Mesodermal cell (in vitro differentiated cells): ENCODE results near the gene PRADC1.

Source experiments
- H3K27ac ChIP-seq: 2 replicates; pipeline ENCODE4 v1.7.0; 2013; ENCODE audit warnings: mild to moderate bottlenecking, low read depth, low read length, moderate library complexity; ENCODE audit not compliant: severe bottlenecking
- H3K36me3 ChIP-seq: 2 replicates; pipeline ENCODE4 v1.7.1; 2013; ENCODE audit warnings: mild to moderate bottlenecking, low read length, moderate library complexity; ENCODE audit not compliant: control insufficient read depth, insufficient read depth
- H3K4me1 ChIP-seq: one replicate; pipeline ENCODE4 v1.7.1; 2013; ENCODE audit warnings: mild to moderate bottlenecking, low read length; ENCODE audit not compliant: insufficient read depth, control insufficient read depth, poor library complexity, severe bottlenecking
- H3K4me3 ChIP-seq: 2 replicates; pipeline ENCODE4 v1.7.0; 2013; ENCODE audit warnings: low read length, control low read depth, mild to moderate bottlenecking; ENCODE audit not compliant: insufficient read depth, poor library complexity, severe bottlenecking; ENCODE audit errors: extremely low read depth
- H3K9me3 ChIP-seq: 2 replicates; pipeline ENCODE4 v1.7.1; 2013; ENCODE audit warnings: mild to moderate bottlenecking, low read length, moderate library complexity; ENCODE audit not compliant: control insufficient read depth
- WGBS, 2 experiments: methylation state at CpG; one replicate each; pipeline ENCODE4 v1.1.5; 2013; ENCODE audit warnings: missing lambda C conversion rate in 2 of 2; ENCODE audit not compliant: insufficient coverage in 2 of 2; 5-methylcytosine and 5-hydroxymethylcytosine counted together

Gene PRADC1

DNA sequence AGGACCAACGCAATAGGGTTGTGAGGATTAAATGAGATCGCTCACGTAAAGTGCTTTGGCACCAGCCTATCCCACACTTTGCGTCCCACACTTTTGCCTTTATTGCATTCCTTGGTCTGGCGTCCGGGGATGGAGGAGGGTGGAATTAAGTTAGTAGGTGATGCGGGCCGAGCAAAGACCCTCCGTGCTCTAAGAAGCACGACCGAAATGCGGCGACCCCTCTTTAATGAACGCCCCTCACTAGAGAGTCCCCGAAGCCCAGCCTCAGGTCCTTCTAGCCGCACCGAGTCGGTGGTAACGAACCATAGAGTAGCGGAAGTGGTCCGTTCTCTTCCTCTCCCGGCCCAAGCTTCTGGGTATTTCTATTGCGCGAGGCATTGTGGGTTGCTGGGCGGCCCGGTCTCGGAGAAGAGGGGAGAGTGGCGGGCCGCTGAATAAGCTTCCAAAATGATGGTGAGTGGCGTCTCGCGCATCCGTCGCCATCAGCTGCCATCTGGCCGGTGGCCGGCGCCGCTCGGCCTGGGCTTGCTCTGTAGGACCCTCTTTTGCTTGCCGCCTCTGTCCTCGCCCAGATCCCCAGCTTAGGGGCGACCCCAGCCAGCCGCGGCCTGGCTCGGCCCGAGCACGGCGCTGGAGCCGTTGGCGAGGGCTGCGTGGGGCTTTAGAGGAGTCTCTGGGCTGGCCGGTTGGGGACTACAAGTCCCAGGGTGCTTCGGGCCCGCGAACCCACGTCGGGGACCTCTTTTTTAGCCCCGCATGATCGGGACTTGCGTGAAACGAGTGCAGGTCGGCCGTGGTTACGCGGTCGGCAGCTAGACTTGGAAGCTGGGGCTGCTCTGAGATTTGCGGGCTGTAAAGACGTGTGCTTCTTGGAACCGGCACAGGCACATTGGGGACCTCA is 1.1 kb upstream of the PRADC1 start, which contains the start of gene CCT7:
Gene CCT7, plus strand, starts transcription at position 377 of the 901 bp plus-strand sequence. Its CDS starts 71 bp downstream, at position 448.
- H3K4me3 ChIP-seq = peak within 1 kb of the TSS; percentile 95
- H3K36me3 ChIP-seq = peaks cover 42% of the 10 kb centered on the region
- 0% methylated on average over 48 to 51 of the region's 69 CpGs for WGBS, 2 experiments
- no peaks in the 10 kb centered on the region for H3K9me3 ChIP-seq
- H3K27ac ChIP-seq = peak within 1 kb of the TSS; percentile 87
- peaks cover 14% of the 10 kb centered on the region for H3K4me1 ChIP-seq

DNA sequence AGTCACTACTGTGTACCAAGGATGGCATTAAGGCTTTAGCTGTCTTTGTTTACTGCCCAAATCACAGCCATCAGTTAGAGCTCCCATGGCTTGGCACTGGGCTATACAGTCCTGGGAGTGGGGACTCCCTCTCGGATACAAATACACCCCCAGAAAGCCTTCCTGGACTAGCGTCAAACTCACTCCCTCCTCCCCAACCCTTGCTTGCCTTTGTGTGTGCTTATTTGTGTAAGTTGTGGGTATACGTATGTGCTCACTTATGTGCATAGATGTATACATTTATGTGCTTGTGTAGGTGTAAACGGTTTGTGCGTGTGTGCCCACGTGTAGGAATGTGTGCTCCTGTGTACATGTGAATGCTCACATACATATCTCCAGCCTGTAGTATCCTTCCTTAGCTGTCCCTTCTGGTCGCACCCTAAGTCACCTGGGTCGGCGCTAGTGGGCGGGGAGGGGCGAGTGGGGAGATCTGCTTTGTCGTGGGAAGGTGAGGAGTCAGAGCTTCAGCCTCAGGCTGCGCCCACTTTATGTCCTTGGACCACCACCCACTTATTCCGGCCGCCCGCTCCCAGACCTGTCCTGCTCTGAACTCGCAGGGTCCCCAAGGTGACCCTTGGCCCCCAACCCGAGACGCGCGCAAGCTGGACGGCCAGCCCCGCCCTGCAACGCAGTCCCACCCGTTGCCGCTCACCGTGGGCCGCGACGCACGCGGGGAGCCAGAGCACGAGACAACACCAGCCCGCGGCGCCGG is 461 bp downstream of the PRADC1 start:
- WGBS, 2 experiments = 0% methylated on average over 10 to 22 of the region's 37 CpGs

DNA sequence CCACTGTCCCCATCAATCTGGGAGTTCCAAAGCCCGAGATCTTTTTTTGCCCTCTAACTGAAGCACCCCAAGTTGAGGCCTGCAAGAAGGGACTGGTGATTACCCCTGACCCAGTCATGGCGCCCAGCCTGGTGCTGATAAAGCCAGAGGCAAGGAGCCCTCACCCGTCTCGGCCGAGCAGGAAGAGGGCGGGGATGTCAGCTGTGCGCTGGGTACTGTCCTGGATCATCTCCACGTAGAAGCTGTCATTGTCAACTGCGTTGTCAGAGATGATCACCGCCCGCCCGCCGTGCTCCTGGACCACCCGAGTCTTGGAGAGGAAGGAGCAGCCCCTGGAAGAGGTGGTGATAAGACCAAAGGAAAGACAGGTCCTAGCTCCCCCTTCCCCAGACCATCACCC is 4.4 kb downstream of the PRADC1 start:
- 87 to 95% methylated on average over 9 to 12 of the region's 14 CpGs for WGBS, 2 experiments
- peaks cover 51% of the 10 kb centered on the region for H3K36me3 ChIP-seq
- no peak overlapping the region for H3K27ac ChIP-seq
- H3K9me3 ChIP-seq = no peaks in the 10 kb centered on the region
- no peak overlapping the region for H3K4me3 ChIP-seq
- H3K4me1 ChIP-seq = no peaks in the 10 kb centered on the region

More for the DNA sequence above, 461 bp downstream of the PRADC1 start:
- Histone ChIP-seq H3K9me3 (no peaks in the 10 kb centered on the region), H3K4me3 (peak overlapping the region; percentile 95), H3K4me1 (peaks cover 12% of the 10 kb centered on the region), H3K27ac (no peak overlapping the region), H3K36me3 (peaks cover 44% of the 10 kb centered on the region)

GRCh38 chr2:73227086-73227485 is 6.0 kb downstream of the PRADC1 start:
- H3K4me3 ChIP-seq = no peak overlapping the region
- peaks cover 66% of the 10 kb centered on the region for H3K36me3 ChIP-seq
- no peak overlapping the region for H3K27ac ChIP-seq
- H3K4me1 ChIP-seq = no peaks in the 10 kb centered on the region
- no peaks in the 10 kb centered on the region for H3K9me3 ChIP-seq
- 79 to 83% methylated on average over 1 to 3 of the region's 3 CpGs for WGBS, 2 experiments

DNA sequence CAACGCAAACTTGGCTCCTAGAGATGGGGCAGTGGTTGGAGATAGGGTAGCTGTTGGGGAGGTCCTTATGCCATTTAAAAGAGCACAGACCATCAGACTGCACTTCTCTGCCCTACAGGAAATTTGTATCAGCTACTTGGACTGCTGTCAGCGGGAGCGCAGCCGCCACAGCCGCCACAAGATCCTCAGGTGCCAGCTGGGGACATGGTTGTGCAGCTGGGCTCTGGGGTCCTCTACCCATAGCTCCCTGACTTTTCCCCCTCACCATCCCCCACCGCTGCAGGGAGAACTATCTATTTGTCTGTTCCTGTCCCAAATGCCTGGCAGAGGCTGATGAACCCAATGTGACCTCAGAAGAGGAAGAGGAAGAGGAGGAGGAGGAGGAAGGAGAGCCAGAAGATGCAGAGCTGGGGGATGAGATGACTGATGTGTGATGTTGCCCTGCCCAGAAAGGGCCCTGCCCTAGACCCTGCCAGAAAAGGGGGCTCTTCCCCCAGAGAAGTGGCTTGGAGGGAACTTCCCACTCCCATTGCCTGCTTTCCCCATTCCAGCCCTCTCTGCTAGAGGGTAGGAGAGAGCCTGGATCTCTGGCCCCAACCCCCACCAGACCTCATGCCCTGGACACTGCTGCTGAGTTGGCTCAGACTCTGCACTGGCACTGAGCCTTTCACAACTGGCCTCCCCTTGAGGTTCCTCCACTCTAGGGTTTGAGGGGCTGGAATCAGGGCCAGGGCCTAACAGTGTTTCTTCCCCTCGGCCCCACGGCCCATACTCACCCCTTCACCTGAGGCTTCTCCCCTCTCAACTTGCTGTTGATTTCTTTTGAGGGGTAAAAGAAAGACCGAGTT is 7.3 kb downstream of the PRADC1 start:
- no peaks in the 10 kb centered on the region for H3K4me1 ChIP-seq
- peaks cover 80% of the 10 kb centered on the region for H3K36me3 ChIP-seq
- H3K9me3 ChIP-seq = no peaks in the 10 kb centered on the region
- no peak overlapping the region for H3K27ac ChIP-seq
- 97 to 100% methylated on average over 5 of the region's 9 CpGs for WGBS, 2 experiments
- no peak overlapping the region for H3K4me3 ChIP-seq

DNA sequence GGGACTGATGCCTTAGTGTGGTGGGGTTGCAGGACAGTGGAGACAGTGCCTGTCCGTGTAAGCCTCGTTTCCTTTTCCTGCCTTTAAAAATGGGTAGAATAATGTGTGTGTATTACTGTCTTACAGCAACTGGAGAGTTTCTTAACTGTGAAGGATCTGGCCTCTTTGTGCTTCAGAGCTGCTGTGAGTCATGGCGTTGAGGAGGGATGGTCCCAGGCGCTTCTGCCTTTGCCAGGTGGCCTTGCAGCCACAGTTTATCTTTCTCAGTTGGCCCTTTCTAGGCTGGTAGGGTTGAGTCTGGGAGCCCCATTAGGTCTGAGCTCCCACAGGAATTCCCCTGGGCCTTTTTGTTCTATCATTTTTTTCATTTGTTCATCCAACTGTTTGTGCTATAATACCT is 9.2 kb downstream of the PRADC1 start:
- Histone ChIP-seq H3K9me3 (no peaks in the 10 kb centered on the region), H3K27ac (no peak overlapping the region), H3K4me1 (no peaks in the 10 kb centered on the region), H3K4me3 (no peak overlapping the region), H3K36me3 (peaks cover 83% of the 10 kb centered on the region)
- WGBS, 2 experiments = 90 to 92% methylated on average over 4 of the region's 4 CpGs

GRCh38 chr2:73218298-73218697 is 14.7 kb downstream of the PRADC1 start:
- H3K9me3 ChIP-seq = no peaks in the 10 kb centered on the region
- H3K36me3 ChIP-seq = peaks cover 42% of the 10 kb centered on the region
- H3K27ac ChIP-seq = no peak overlapping the region
- no peak overlapping the region for H3K4me3 ChIP-seq
- peaks cover 8% of the 10 kb centered on the region for H3K4me1 ChIP-seq

DNA sequence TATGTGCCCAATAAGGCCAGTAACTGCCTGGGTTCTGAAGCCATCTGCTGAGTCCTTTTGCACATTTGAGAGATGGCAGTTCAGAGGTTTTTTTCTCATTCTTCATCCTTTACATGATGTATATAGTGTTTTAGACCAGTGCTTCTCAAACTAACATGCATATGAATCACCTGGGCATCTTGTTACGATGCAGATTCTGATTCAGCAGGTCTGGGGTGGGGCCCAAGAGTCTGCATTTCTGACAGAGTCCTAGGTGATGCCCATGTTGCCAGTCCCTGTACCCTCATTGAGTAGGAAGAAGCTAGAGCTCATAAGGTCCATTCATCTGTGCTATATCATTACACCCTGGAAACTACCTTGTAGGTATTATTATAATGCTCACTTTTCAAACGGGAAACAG is 15.2 kb downstream of the PRADC1 start:
- no peak overlapping the region for H3K27ac ChIP-seq
- H3K9me3 ChIP-seq = no peaks in the 10 kb centered on the region
- peaks cover 37% of the 10 kb centered on the region for H3K36me3 ChIP-seq
- H3K4me3 ChIP-seq = no peak overlapping the region
- 100% methylated on average over 1 of the region's 2 CpGs; no CpG with 5 or more reads in 1 of the 2 experiments for WGBS, 2 experiments
- H3K4me1 ChIP-seq = peaks cover 9% of the 10 kb centered on the region

GRCh38 chr2:73217160-73217559 is 15.9 kb downstream of the PRADC1 start:
- 94 to 95% methylated on average over 3 to 4 of the region's 5 CpGs for WGBS, 2 experiments

GRCh38 chr2:73215254-73215653 is 17.8 kb downstream of the PRADC1 start:
- Histone ChIP-seq H3K4me1 (peaks cover 13% of the 10 kb centered on the region), H3K4me3 (peak overlapping the region; percentile 82), H3K27ac (no peak overlapping the region), H3K36me3 (peaks cover 12% of the 10 kb centered on the region), H3K9me3 (no peaks in the 10 kb centered on the region)
- 67 to 88% methylated on average over 1 to 3 of the region's 4 CpGs for WGBS, 2 experiments

More at GRCh38 chr2:73217160-73217559, 15.9 kb downstream of the PRADC1 start:
- no peaks in the 10 kb centered on the region for H3K9me3 ChIP-seq
- no peak overlapping the region for H3K4me3 ChIP-seq
- H3K36me3 ChIP-seq = peaks cover 31% of the 10 kb centered on the region
- no peak overlapping the region for H3K27ac ChIP-seq
- H3K4me1 ChIP-seq = peaks cover 10% of the 10 kb centered on the region
